HG02571 (cell line): ENCODE data around the gene HADHA.

ENCODE experiments used
- ATAC-seq: cut with Tn5 transposase; IDR thresholded peaks from one replicate; pipeline ENCODE4 v1.9.1; 2021; ENCODE audit warnings: mild to moderate bottlenecking, moderate library complexity; ENCODE audit not compliant: unreplicated experiment

Gene HADHA

GRCh38 chr2:26245810-26246209 lies 1.4 kb upstream of the HADHA start:
- ATAC-seq, result no peak

GRCh38 chr2:26245231-26245732 lies 850 bp upstream of the HADHA start:
- peak; percentile 21 for ATAC-seq

- ATAC-seq, result no peak
These were observed 743 bp downstream of the HADHA start for GRCh38 chr2:26243470-26244308.

GRCh38 chr2:26241928-26242436 lies 2.5 kb downstream of the HADHA start:
- no peak for ATAC-seq

- no peak for ATAC-seq
These were observed 6.0 kb downstream of the HADHA start for GRCh38 chr2:26238311-26238958.

GRCh38 chr2:26237868-26238267 lies 6.6 kb downstream of the HADHA start:
- no peak for ATAC-seq

GRCh38 chr2:26235089-26235488 lies 9.3 kb downstream of the HADHA start:
- ATAC-seq, result no peak

GRCh38 chr2:26230806-26231205 lies 13.6 kb downstream of the HADHA start:
- no peak for ATAC-seq

- no peak for ATAC-seq
These were observed 14.8 kb downstream of the HADHA start for GRCh38 chr2:26229595-26229994.

- no peak for ATAC-seq
These were observed 20.3 kb downstream of the HADHA start for GRCh38 chr2:26224095-26224494.

GRCh38 chr2:26223018-26223417 lies 21.4 kb downstream of the HADHA start:
- no peak for ATAC-seq

GRCh38 chr2:26217720-26218119 lies 26.7 kb downstream of the HADHA start:
- no peak for ATAC-seq

- no peak for ATAC-seq
These were observed 27.8 kb downstream of the HADHA start for GRCh38 chr2:26216587-26216986.

- ATAC-seq, result no peak
These were observed 28.6 kb downstream of the HADHA start for GRCh38 chr2:26215833-26216232.

- no peak for ATAC-seq
These were observed 29.7 kb downstream of the HADHA start for GRCh38 chr2:26214759-26215158.

GRCh38 chr2:26212011-26212410 lies 32.4 kb downstream of the HADHA start:
- ATAC-seq, result no peak

GRCh38 chr2:26203906-26204305 lies 40.5 kb downstream of the HADHA start:
- ATAC-seq, result no peak

- ATAC-seq, result no peak
These were observed 41.4 kb downstream of the HADHA start for GRCh38 chr2:26202981-26203490.

GRCh38 chr2:26197516-26197915 lies 46.9 kb downstream of the HADHA start:
- no peak for ATAC-seq

- no peak for ATAC-seq
These were observed 47.6 kb downstream of the HADHA start for GRCh38 chr2:26196683-26197418.
